ENCODE data around the gene NRXN2. TPM values are rescaled to one million over a fixed set of nuclear protein-coding genes. Genes with fewer than 3 reads are reported as not detected.

Gene NRXN2
- polyA plus RNA-seq, 3 donors = 0.07 TPM; not detected in 2

GRCh38 chr11:64558065-64558745 lies 164.8 kb downstream of the NRXN2 start:
- Mint-ChIP-seq H3K27ac (peak overlapping the region in 1 of 7 donors; percentile 17), H3K36me3 (no peaks in the 10 kb centered on the region), H3K9me3 (no peaks in the 10 kb centered on the region), H3K27me3 (ENCODE audit: low read depth in 3 of 3) (peaks cover 4 to 11% (median 5%) of the 10 kb centered on the region in 3 donors), H3K4me3 (no peak overlapping the region), H3K4me1 (peaks cover 14% of the 10 kb centered on the region)
- Histone ChIP-seq H3K9ac (ENCODE audit: insufficient read depth, low read length, poor library complexity, severe bottlenecking) (no peak overlapping the region), H2AFZ (ENCODE audit: insufficient read depth, low read depth, low read length, poor library complexity, severe bottlenecking) (no peak overlapping the region), H3K27me3 (ENCODE audit: control insufficient read depth in 2 of 2, insufficient read depth in 2 of 2, low read length in 2 of 2) (no peaks in the 10 kb centered on the region), H3K27ac (ENCODE audit: low read depth in 1 of 2, low read length in 2 of 2) (no peak overlapping the region), H3K9me3 (replicated peaks in 1 of 2; ENCODE audit: control insufficient read depth in 1 of 2, insufficient read depth in 1 of 2, low read length in 2 of 2) (no peaks in the 10 kb centered on the region), H3K4me1 (ENCODE audit: control insufficient read depth in 1 of 2, insufficient read depth in 2 of 2, low read length in 2 of 2) (peaks cover 6 to 9% of the 10 kb centered on the region in 2 donors), H3K36me3 (replicated peaks in 1 of 2; ENCODE audit: control insufficient read depth in 1 of 2, insufficient read depth in 2 of 2, low read length in 2 of 2) (no peaks in the 10 kb centered on the region), H3K79me2 (ENCODE audit: insufficient read depth, low read length) (no peaks in the 10 kb centered on the region), H3K4me2 (replicated peaks; ENCODE audit: extremely low read depth, low read length, poor library complexity, severe bottlenecking) (no peak overlapping the region), H3K4me3 (replicated peaks in 1 of 3; ENCODE audit: low read depth in 2 of 3, low read length in 3 of 3) (no peak overlapping the region), H4K20me1 (ENCODE audit: insufficient read depth, low read length) (no peaks in the 10 kb centered on the region)
- DNase-seq = no peak
- 89% methylated on average over 8 of the region's 14 CpGs for WGBS (ENCODE audit: insufficient coverage)
- intact Hi-C loops (cut with micrococcal nuclease) = no loop called here
- TF ChIP-seq CTCF (IDR thresholded peaks at IDR 0.05) = no peak

- Histone ChIP-seq H2AFZ (ENCODE audit: insufficient read depth, low read depth, low read length, poor library complexity, severe bottlenecking) (no peak overlapping the region), H3K27me3 (ENCODE audit: control insufficient read depth in 2 of 2, insufficient read depth in 2 of 2, low read length in 2 of 2) (no peaks in the 10 kb centered on the region), H3K9me3 (replicated peaks in 1 of 2; ENCODE audit: control insufficient read depth in 1 of 2, insufficient read depth in 1 of 2, low read length in 2 of 2) (no peaks in the 10 kb centered on the region), H3K4me2 (replicated peaks; ENCODE audit: extremely low read depth, low read length, poor library complexity, severe bottlenecking) (no peak overlapping the region), H3K27ac (ENCODE audit: low read depth in 1 of 2, low read length in 2 of 2) (no peak overlapping the region), H3K4me1 (ENCODE audit: control insufficient read depth in 1 of 2, insufficient read depth in 2 of 2, low read length in 2 of 2) (peaks cover 6 to 9% of the 10 kb centered on the region in 2 donors), H3K36me3 (replicated peaks in 1 of 2; ENCODE audit: control insufficient read depth in 1 of 2, insufficient read depth in 2 of 2, low read length in 2 of 2) (no peaks in the 10 kb centered on the region), H3K79me2 (ENCODE audit: insufficient read depth, low read length) (no peaks in the 10 kb centered on the region), H3K4me3 (replicated peaks in 1 of 3; ENCODE audit: low read depth in 2 of 3, low read length in 3 of 3) (no peak overlapping the region), H3K9ac (ENCODE audit: insufficient read depth, low read length, poor library complexity, severe bottlenecking) (no peak overlapping the region), H4K20me1 (ENCODE audit: insufficient read depth, low read length) (no peaks in the 10 kb centered on the region)
- H3K36me3 Mint-ChIP-seq = no peaks in the 10 kb centered on the region
- H3K4me3 Mint-ChIP-seq = no peak overlapping the region
- 94% methylated on average over 12 of the region's 12 CpGs for WGBS (ENCODE audit: insufficient coverage)
- H3K27ac Mint-ChIP-seq = peak overlapping the region in 1 of 7 donors; percentile 5
- H3K4me1 Mint-ChIP-seq = peaks cover 14% of the 10 kb centered on the region
- intact Hi-C loops (cut with micrococcal nuclease) = no loop called here
- no peak for DNase-seq
- H3K27me3 Mint-ChIP-seq (ENCODE audit: low read depth in 3 of 3) = peaks cover 4 to 12% (median 4%) of the 10 kb centered on the region in 3 donors
- no peak for TF ChIP-seq CTCF (IDR thresholded peaks at IDR 0.05)
- peaks cover 0 to 3% (median 0%) of the 10 kb centered on the region in 7 donors for H3K9me3 Mint-ChIP-seq
These were observed 166.2 kb downstream of the NRXN2 start for GRCh38 chr11:64556721-64557250.

Other genes starting within 250 kb of the NRXN2 start
- not detected for gene SLC22A11, start 167.3 kb downstream of the NRXN2 start, polyA plus RNA-seq
- not detected for gene SLC22A12, start 132.0 kb downstream of the NRXN2 start, polyA plus RNA-seq
- 100 to 1,000 TPM in 1 of 3 donors, 10 to 100 TPM in 2; 67.6 to 242 (median 68.8) TPM for gene RASGRP2, start 20.9 kb upstream of the NRXN2 start, polyA plus RNA-seq
- gene PYGM, start 36.8 kb upstream of the NRXN2 start, polyA plus RNA-seq = 1 to 10 TPM in 1 of 3 donors, under 1 TPM in 1, not detected in 1; 0.05 to 1.8 TPM
- 100 to 1,000 TPM in 1 of 3 donors, 10 to 100 TPM in 2; 31.6 to 302 (median 47.7) TPM for gene SF1, start 55.3 kb upstream of the NRXN2 start, polyA plus RNA-seq
- gene MAP4K2, start 80.0 kb upstream of the NRXN2 start, polyA plus RNA-seq = 10 to 100 TPM in 2 of 3 donors, 1 to 10 TPM in 1; 9.9 to 38.0 (median 12.6) TPM
- gene MEN1, start 87.4 kb upstream of the NRXN2 start, polyA plus RNA-seq = 10 to 100 TPM in 2 of 3 donors, 1 to 10 TPM in 1; 9.4 to 26.2 (median 10.0) TPM
- gene CDC42BPG, start 121.5 kb upstream of the NRXN2 start, polyA plus RNA-seq = under 1 TPM in 1 of 3 donors, not detected in 2; 0.23 TPM
- 100 to 1,000 TPM in 1 of 3 donors, 10 to 100 TPM in 2; 30.3 to 212 (median 48.4) TPM for gene EHD1, start 155.4 kb upstream of the NRXN2 start, polyA plus RNA-seq
- gene ATG2A, start 194.0 kb upstream of the NRXN2 start, polyA plus RNA-seq = 10 to 100 TPM in 1 of 3 donors, 1 to 10 TPM in 2; 2.6 to 24.9 (median 4.0) TPM
- gene PPP2R5B, start 201.5 kb upstream of the NRXN2 start, polyA plus RNA-seq = 10 to 100 TPM in 1 of 3 donors, 1 to 10 TPM in 2; 9.0 to 26.7 (median 9.4) TPM
- gene GPHA2, start 212.7 kb upstream of the NRXN2 start, polyA plus RNA-seq = not detected
- not detected for gene MAJIN, start 248.9 kb upstream of the NRXN2 start, polyA plus RNA-seq